Urothelium cell line (cell line): Measurements from ENCODE around the gene NPPA.

Source experiments
- DNase-seq: peaks from one replicate; pipeline ENCODE4 v3.0.0; 2011; ENCODE audit warnings: low spot score, mixed read lengths
- FAIRE-seq: peaks from 2 replicates; lab custom pipeline; 2011; peaks lifted over from hg19 to GRCh38; lab: Jason Lieb, UNC

NPPA gene

DNA sequence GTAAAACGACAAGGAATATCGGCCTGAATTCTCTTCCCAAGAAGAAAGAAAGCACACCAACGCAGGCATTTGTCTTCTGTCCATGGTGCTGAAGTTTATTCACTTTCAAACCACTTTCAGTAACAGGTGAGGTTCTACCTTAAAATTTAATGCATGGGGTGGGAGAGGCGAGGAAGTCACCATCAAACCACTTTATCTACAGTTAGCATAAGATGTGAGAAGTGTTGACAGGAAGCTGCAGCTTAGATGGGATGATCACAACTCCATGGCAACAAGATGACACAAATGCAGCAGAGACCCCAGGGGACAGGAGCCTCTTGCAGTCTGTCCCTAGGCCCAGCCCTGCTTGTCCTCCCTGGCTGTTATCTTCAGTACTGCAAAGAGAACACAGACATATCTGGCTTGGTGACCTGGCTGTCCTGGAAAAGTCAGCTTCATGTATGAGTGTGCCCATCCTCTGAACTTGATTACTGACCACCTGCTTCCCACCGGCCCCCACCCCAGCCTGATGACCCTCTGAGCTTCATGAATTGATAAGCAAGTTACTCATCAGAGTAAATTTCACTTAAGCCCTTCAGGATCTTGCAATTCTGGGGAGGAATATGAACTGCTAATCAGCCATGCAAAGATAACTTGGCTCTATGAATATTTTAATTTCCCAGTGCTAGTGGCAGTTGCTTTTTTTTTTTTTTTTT is 1.8 kb downstream of the NPPA start:
- FAIRE-seq: no peak

DNA sequence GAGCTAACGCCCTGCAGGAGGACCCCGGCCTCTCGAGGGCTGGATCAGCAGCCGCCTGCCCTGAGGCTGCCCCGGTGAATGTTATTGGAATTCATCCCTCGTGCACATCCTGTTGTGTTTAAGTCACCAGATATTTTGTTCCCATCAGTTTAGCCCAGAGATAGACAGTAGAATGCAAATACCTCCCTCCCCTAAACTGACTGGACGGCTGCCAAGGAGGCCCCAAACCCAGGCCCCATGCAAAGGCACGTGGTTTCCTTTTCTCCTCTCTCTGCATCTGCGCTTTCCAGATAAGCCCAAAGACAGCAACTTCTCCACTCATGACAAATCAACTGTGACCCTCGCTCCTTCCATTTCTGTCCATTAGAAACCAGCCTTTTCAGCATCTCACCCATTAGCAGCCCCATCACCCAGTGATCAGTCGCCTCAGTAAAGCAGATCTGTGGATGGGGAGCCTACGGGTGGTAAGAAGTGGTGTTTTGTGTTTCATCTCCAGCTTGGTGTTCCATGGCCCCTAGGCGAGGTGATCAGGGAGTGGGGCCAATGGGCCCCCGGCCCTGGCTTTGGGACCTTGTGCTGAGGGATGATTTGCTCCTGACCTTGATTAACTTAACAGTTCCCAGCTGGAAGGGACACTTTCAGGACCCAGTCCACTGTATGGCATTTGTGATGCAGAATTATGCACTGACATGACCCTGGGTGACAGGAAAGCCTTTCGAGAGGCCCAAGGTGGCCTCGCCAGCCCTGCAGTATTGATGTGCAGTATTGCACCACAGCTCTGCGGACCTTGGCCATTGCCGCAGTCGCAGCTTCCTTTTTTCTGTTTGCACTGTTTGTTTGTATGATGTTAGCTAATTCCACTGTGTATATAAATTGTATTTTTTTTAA is 5.2 kb downstream of the NPPA start:
- DNase-seq: no peak
- FAIRE-seq: no peak

More for the DNA sequence above, 1.8 kb downstream of the NPPA start:
- no peak for DNase-seq

- DNase-seq: no peak
Observed at GRCh38 chr1:11841245-11842153, 6.1 kb downstream of the NPPA start.

GRCh38 chr1:11839727-11840705 is 7.6 kb downstream of the NPPA start:
- FAIRE-seq (no peak), DNase-seq (no peak)

More at GRCh38 chr1:11841245-11842153, 6.1 kb downstream of the NPPA start:
- FAIRE-seq: no peak

DNA sequence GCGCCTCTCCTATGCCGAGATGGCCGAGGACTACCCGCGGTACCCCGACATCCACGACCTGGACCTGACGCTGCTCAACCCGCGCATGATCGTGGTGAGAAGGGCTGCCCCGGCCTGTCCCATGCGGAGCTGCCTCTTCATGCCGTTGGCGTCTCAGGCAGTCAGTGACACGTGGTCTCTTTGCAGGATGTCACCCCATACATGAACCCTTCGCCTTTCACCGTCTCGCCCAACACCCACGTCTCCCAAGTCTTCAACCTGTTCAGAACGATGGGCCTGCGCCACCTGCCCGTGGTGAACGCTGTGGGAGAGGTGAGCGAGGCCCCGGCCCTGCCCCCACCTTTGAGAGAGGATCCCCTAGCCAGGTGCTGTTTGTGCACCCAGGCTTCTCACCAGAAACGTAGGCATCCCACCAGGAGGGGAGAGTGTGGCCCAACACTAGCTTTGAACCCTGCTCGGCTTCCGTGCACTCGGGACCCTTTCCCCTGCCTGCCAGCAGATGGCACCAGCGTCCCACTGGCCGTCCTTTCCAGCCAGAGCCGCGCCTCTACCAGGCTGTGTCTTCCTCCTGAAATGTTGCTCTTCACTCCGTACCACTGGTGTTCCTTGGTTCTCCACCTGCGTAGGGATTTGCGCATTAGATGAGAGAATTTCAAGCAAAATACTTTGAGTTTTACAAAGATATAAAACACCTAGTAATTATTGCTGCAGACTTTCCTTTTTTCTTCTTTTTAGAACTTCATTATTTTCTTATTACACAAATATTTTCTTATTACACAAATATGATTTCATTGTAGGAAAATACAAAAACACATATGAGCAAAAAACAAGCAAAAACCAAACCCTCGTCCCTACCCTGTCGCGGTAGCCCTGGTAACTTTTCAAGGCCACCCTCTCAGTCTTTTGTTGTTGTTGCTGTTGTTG is 9.0 kb downstream of the NPPA start:
- FAIRE-seq: peak; percentile 66
- peak; percentile 88 for DNase-seq

DNA sequence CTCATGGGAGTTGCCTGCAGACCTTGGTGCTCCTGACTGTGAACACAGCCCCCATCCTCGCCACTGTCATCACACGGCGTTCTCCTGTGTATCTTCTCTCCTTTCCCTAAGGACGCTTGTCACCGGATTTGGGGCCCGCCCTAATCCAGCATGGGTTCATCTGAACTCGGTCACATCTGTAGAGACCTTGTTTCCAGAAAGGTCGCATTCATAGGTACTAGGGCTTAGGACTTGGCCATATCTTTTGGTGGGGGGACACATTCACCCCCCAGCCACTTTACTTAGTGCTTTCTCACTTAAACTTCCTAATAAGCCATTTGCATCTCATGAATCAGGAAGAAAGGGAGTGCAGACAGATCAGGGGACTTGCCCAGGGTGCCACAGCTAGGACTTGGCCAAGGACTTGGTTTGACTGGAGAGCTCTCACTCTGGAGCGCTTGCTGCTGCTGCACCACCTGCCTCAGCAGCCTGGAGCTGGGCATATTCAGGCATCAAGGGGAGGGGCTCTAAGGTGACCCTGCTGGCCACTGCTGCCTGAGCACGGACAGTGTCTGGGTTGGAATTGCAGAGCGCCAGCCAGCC is 9.7 kb downstream of the NPPA start:
- no peak for FAIRE-seq
- DNase-seq: no peak

GRCh38 chr1:11836955-11837766 is 10.4 kb downstream of the NPPA start:
- FAIRE-seq (no peak), DNase-seq (no peak)

GRCh38 chr1:11835441-11836225 is 11.9 kb downstream of the NPPA start:
- FAIRE-seq (no peak), DNase-seq (no peak)

DNA sequence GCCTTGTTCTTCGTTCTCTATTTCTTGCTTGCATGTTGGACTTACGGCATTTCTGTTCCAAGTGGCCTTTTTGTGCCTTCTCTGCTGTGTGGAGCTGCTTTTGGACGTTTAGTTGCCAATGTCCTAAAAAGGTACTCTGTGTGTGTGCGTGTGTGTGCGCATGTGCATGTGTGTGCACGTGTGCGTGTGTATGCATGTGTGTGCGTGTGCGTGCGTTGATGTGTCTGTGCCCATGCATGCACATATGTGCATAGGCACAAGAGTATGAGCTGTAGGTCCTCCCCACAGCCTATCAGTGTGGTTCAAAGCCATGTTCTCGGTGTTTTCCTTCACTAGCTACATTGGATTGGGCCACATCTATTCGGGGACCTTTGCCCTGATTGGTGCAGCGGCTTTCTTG is 13.7 kb downstream of the NPPA start:
- no peak for DNase-seq
- FAIRE-seq: peak; percentile 84

- DNase-seq (no peak), FAIRE-seq (no peak)
Observed at GRCh38 chr1:11833497-11833896, 14.1 kb downstream of the NPPA start.

GRCh38 chr1:11831945-11832725 is 15.4 kb downstream of the NPPA start:
- DNase-seq (no peak), FAIRE-seq (no peak)

DNA sequence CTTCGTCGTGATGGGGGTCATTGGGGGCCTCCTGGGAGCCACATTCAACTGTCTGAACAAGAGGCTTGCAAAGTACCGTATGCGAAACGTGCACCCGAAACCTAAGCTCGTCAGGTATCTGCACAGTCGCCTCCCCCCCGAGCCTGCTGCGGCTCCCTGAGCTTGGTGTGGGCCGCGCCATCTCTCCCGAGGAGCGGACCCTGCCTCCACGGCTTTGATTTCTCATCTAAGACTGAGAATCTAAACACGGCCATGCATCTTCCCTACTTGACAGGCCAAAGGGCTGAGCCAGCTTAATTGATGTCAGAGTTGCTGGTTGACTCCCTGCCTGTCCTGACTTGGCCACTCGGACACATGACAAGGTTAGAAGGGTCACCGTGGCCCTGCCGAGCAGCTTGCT is 19.1 kb downstream of the NPPA start:
- no peak for DNase-seq
- no peak for FAIRE-seq

GRCh38 chr1:11826946-11827345 is 20.6 kb downstream of the NPPA start:
- FAIRE-seq: no peak
- DNase-seq: no peak

DNA sequence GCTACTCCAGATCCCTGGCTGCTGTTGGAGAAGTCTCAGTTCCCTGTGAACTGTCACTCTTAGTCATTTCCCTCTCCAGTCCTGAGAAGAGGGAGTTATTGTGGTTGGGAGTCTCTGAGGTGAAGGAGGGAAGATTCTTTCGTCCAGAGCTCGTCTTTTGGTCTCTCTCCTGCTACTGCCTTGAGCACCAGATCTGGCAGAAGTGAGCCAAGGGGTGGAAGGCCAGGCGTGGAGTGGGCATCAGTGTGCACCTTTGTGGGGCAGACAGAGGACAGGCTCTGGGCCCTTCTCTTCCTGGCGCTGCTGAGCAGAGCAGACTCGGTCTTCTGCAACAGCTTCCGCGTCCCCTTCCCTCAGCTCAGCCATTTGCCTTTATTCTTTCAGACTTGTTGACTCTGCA is 22.5 kb downstream of the NPPA start:
- no peak for FAIRE-seq
- no peak for DNase-seq

GRCh38 chr1:11823366-11824137 is 24.0 kb downstream of the NPPA start:
- no peak for DNase-seq
- no peak for FAIRE-seq
